Neural progenitor cell (in vitro differentiated cells): ENCODE measurements around the gene TMEM243. TPM values are rescaled to one million over a fixed set of nuclear protein-coding genes. Genes with fewer than 3 reads are reported as not detected.

Experiments
- DNase-seq: peaks from one replicate; pipeline ENCODE4 v3.0.0-alpha.2; 2016; ENCODE audit warnings: low spot score
- H2AFZ ChIP-seq: fragments of 200-600 bp; sonication (generic); replicated peaks from 2 replicates; pipeline ENCODE4 v1.6.1; 2016; ENCODE audit warnings: antibody characterized with exemption
- H3F3A ChIP-seq: fragments of 200-600 bp; sonication (generic); 2 replicates; pipeline ENCODE4 v1.6.1; 2016; ENCODE audit warnings: antibody characterized with exemption, low read depth
- H3K27ac ChIP-seq: fragments of 200-600 bp; sonication (generic); 2 replicates; pipeline ENCODE4 v1.5.1; 2016; ENCODE audit warnings: mild to moderate bottlenecking
- H3K27me3 ChIP-seq: fragments of 200-600 bp; sonication (generic); 2 replicates; pipeline ENCODE4 v1.6.1; 2016; ENCODE audit warnings: mild to moderate bottlenecking, moderate library complexity
- H3K36me3 ChIP-seq: fragments of 200-600 bp; sonication (generic); 2 replicates; pipeline ENCODE4 v1.5.1; 2016
- H3K4me1 ChIP-seq: fragments of 200-600 bp; sonication (generic); 2 replicates; pipeline ENCODE4 v1.6.1; 2016; ENCODE audit warnings: mixed run types
- H3K4me2 ChIP-seq: fragments of 200-600 bp; sonication (generic); 2 replicates; pipeline ENCODE4 v1.6.1; 2016
- H3K4me3 ChIP-seq: fragments of 200-600 bp; sonication (generic); 2 replicates; pipeline ENCODE4 v1.5.1; 2016
- H3K79me2 ChIP-seq: fragments of 200-600 bp; sonication (generic); 2 replicates; pipeline ENCODE4 v1.6.1; 2016; ENCODE audit warnings: low read depth
- H3K9ac ChIP-seq: fragments of 200-600 bp; sonication (generic); 2 replicates; pipeline ENCODE4 v1.6.1; 2016
- H3K9me3 ChIP-seq: fragments of 200-600 bp; sonication (generic); 2 replicates; pipeline ENCODE4 v1.5.1; 2016; ENCODE audit warnings: low read depth
- H4K20me1 ChIP-seq: fragments of 200-600 bp; sonication (generic); 2 replicates; pipeline ENCODE4 v1.6.1; 2016; ENCODE audit warnings: low read depth
- H3K27ac Mint-ChIP-seq: 3 replicates; pipeline ENCODE4 v1.8.0; 2021; ENCODE audit warnings: mixed read lengths
- H3K27me3 Mint-ChIP-seq: 2 replicates; pipeline ENCODE4 v1.8.0; 2022; ENCODE audit warnings: low read depth, mild to moderate bottlenecking, inconsistent platforms, moderate library complexity, mixed read lengths; ENCODE audit not compliant: insufficient read depth
- H3K36me3 Mint-ChIP-seq: 3 replicates; pipeline ENCODE4 v1.8.0; 2021; ENCODE audit warnings: mixed read lengths
- H3K4me1 Mint-ChIP-seq: 3 replicates; pipeline ENCODE4 v1.8.0; 2021; ENCODE audit warnings: mixed read lengths
- H3K4me3 Mint-ChIP-seq: 3 replicates; pipeline ENCODE4 v1.8.0; 2021; ENCODE audit warnings: mild to moderate bottlenecking, moderate library complexity, mixed read lengths
- H3K9me3 Mint-ChIP-seq: 3 replicates; pipeline ENCODE4 v1.8.0; 2020; ENCODE audit warnings: mixed read lengths
- EZH2 ChIP-seq: fragments of 200-600 bp; sonication (generic); IDR thresholded peaks from 2 replicates; pipeline ENCODE4 v1.6.1; 2017; ENCODE audit warnings: antibody characterized with exemption, mild to moderate bottlenecking, moderate library complexity
- EZH2phosphoT487 ChIP-seq: fragments of 200-600 bp; sonication (generic); IDR thresholded peaks from 2 replicates; pipeline ENCODE4 v1.6.1; 2017; ENCODE audit warnings: antibody characterized with exemption
- total RNA-seq: library from RNA; depleted of rRNA; stranded (reverse); fragments of >200 nt; gene quantifications from 2 replicates; pipeline ENCODE4 v1.2.3, GENCODE V29; 2015; ENCODE audit warnings: low replicate concordance
- TF ChIP-seq, protein P1 (sequence below): fragments of 200-600 bp; sonication (generic); IDR thresholded peaks from 2 replicates; pipeline ENCODE4 v1.5.1; 2017; ENCODE audit warnings: antibody characterized with exemption, mild to moderate bottlenecking

The TMEM243 gene
- total RNA-seq, 1 donor from 2014 or later = 30.6 TPM

DNA sequence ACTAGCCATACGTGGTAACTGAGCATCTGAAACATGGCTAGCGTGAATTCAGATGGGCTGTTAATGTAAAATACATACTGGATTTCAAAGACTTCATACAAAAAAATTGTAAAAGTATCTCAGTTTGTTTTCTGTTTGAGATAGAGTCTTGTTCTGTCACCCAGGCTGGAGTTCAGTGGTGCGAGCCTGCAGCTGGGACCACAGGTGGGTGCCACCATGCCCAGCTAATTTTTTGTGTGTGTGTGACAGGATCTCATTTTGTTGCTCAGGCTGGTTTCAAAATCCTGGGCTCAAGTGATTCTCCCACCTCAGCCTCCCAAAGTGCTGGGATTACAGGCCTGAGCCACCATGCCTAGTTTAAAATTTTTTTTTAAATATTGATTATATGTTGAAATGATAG is 4.5 kb downstream of the TMEM243 start:
- peaks cover 17% of the 10 kb centered on the region for H3K36me3 Mint-ChIP-seq
- no peaks in the 10 kb centered on the region for H3K27me3 ChIP-seq
- no peak overlapping the region for H3K4me3 Mint-ChIP-seq

DNA sequence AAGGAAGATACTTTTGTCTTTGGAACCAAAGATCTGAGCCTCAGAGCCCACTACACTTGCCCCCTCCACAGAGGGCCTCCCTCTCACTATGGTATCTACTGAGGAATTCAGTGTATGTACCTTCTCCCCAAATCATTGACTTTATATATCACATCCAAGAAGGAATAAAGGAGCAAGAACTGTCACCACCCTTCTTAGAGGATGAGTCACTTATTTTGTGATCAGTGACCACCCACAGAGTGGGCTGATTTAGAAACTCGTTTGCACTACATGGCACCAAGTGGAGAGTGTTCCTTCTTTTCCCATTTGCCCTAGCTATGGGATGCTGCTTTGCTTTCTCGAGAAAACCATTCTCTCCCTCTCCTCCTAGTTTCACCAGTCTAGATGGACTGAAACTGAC is 5.7 kb downstream of the TMEM243 start:
- Histone ChIP-seq H3K4me2 (no peak overlapping the region), H3K9me3 (no peaks in the 10 kb centered on the region), H3K36me3 (no peaks in the 10 kb centered on the region), H3K9ac (no peak overlapping the region), H2AFZ (no peak overlapping the region), H4K20me1 (peaks cover 11% of the 10 kb centered on the region), H3K27me3 (no peaks in the 10 kb centered on the region), H3F3A (no peaks in the 10 kb centered on the region), H3K79me2 (peaks cover 18% of the 10 kb centered on the region), H3K4me3 (no peak overlapping the region), H3K27ac (no peak overlapping the region), H3K4me1 (no peaks in the 10 kb centered on the region)
- DNase-seq = no peak
- peaks cover 24% of the 10 kb centered on the region for H3K36me3 Mint-ChIP-seq
- H3K27me3 Mint-ChIP-seq = peaks cover 2% of the 10 kb centered on the region
- H3K27ac Mint-ChIP-seq = no peak overlapping the region
- peaks cover 17% of the 10 kb centered on the region for H3K4me1 Mint-ChIP-seq
- no peaks in the 10 kb centered on the region for H3K9me3 Mint-ChIP-seq
- no peak overlapping the region for H3K4me3 Mint-ChIP-seq
- TF ChIP-seq EZH2 (no peak), EZH2phosphoT487 (no peak)
- TF ChIP-seq, protein P1, sequence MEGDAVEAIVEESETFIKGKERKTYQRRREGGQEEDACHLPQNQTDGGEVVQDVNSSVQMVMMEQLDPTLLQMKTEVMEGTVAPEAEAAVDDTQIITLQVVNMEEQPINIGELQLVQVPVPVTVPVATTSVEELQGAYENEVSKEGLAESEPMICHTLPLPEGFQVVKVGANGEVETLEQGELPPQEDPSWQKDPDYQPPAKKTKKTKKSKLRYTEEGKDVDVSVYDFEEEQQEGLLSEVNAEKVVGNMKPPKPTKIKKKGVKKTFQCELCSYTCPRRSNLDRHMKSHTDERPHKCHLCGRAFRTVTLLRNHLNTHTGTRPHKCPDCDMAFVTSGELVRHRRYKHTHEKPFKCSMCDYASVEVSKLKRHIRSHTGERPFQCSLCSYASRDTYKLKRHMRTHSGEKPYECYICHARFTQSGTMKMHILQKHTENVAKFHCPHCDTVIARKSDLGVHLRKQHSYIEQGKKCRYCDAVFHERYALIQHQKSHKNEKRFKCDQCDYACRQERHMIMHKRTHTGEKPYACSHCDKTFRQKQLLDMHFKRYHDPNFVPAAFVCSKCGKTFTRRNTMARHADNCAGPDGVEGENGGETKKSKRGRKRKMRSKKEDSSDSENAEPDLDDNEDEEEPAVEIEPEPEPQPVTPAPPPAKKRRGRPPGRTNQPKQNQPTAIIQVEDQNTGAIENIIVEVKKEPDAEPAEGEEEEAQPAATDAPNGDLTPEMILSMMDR = no peak

More for the DNA sequence above, 4.5 kb downstream of the TMEM243 start:
- no peaks in the 10 kb centered on the region for H3K9me3 ChIP-seq
- Mint-ChIP-seq H3K9me3 (no peaks in the 10 kb centered on the region), H3K27ac (no peak overlapping the region), H3K4me1 (peaks cover 21% of the 10 kb centered on the region), H3K27me3 (peaks cover 2% of the 10 kb centered on the region)
- peaks cover 20% of the 10 kb centered on the region for H3K79me2 ChIP-seq
- no peak overlapping the region for H3K27ac ChIP-seq
- H3K36me3 ChIP-seq = no peaks in the 10 kb centered on the region
- no peak overlapping the region for H3K4me3 ChIP-seq
- no peak overlapping the region for H2AFZ ChIP-seq
- H3K9ac ChIP-seq = no peak overlapping the region
- H3K4me2 ChIP-seq = no peak overlapping the region
- no peaks in the 10 kb centered on the region for H3K4me1 ChIP-seq
- peaks cover 12% of the 10 kb centered on the region for H4K20me1 ChIP-seq
- TF ChIP-seq, protein P1 = no peak
- DNase-seq = no peak
- H3F3A ChIP-seq = no peaks in the 10 kb centered on the region

DNA sequence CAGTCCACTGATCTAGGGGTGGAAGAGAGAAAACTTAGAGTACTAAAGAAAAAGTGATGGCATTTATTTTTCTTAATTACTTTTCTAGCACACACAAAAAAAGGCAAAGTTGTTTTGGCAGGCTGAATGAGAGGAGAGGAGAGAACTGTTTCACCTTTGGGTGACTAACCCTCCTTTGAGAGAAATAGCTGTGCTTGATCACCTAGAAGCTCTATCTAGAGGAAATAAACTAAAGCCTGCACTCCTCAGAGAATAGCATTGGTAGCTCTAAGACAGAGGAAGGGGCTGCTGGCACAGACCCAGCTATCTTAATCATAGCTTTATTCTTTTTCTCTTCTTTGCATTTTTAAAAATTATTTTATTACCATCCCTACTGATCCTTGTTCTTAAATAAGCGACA is 6.3 kb downstream of the TMEM243 start:
- H3K4me3 ChIP-seq = no peak overlapping the region
- H3K9me3 Mint-ChIP-seq = peaks cover 4% of the 10 kb centered on the region
- DNase-seq = no peak
- no peaks in the 10 kb centered on the region for H3K4me1 ChIP-seq
- no peaks in the 10 kb centered on the region for H3F3A ChIP-seq
- H3K27ac Mint-ChIP-seq = no peak overlapping the region
- H3K4me2 ChIP-seq = no peak overlapping the region
- H3K9me3 ChIP-seq = no peaks in the 10 kb centered on the region
- no peak overlapping the region for H3K27ac ChIP-seq
- TF ChIP-seq EZH2phosphoT487 = no peak
- no peak for TF ChIP-seq EZH2
- TF ChIP-seq, protein P1 = no peak
- H3K79me2 ChIP-seq = peaks cover 13% of the 10 kb centered on the region
- peaks cover 12% of the 10 kb centered on the region for H3K4me1 Mint-ChIP-seq
- H3K4me3 Mint-ChIP-seq = no peak overlapping the region
- no peak overlapping the region for H3K9ac ChIP-seq
- H3K27me3 Mint-ChIP-seq = peaks cover 2% of the 10 kb centered on the region
- H2AFZ ChIP-seq = no peak overlapping the region
- no peaks in the 10 kb centered on the region for H3K36me3 ChIP-seq
- peaks cover 5% of the 10 kb centered on the region for H4K20me1 ChIP-seq
- H3K27me3 ChIP-seq = no peaks in the 10 kb centered on the region
- peaks cover 28% of the 10 kb centered on the region for H3K36me3 Mint-ChIP-seq
